GM18858 (cell line): ENCODE results near the gene PA2G4.
"Not testable (repeated sequence)": the region's sequence is repeated elsewhere in the genome, so short reads cannot be mapped to it uniquely, and the experiment has no call there.

Source experiments
- ATAC-seq: cut with Tn5 transposase; IDR thresholded peaks from one replicate; pipeline ENCODE4 v1.9.1; 2021; ENCODE audit not compliant: unreplicated experiment

PA2G4 gene

DNA sequence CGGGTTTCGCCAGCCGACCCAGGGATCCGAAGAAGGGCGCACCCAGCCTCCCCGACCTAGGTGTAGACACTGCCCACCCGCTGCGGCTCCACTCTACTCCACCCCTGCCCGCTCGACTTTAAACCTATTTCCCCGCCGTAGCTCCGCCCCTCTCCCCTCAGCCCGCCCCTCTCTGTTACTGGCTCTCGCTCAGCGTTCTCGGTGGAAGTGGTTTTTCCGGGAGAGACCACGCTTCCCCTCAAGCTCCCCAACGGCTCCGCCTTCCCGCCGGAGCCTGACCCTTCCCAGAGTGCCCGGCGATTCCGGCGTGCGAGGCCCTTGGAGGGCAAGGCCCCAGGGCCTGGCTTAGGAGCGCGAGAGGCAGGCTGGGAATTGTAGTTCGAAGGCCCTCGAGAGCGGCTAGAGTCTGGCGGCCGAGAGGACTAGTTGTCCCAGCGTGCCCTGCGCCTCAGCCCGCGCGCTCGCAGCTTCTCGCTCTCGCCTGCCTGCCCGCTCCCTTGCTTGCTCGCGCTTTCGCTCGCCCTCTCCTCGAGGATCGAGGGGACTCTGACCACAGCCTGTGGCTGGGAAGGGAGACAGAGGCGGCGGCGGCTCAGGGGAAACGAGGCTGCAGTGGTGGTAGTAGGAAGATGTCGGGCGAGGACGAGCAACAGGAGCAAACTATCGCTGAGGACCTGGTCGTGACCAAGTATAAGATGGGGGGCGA, at the start of gene PA2G4:
PA2G4 (plus strand) TSS at position 451 of the 706 bp plus-strand sequence; CDS start at position 630, 179 bp downstream.
- peak; percentile 89 for ATAC-seq

DNA sequence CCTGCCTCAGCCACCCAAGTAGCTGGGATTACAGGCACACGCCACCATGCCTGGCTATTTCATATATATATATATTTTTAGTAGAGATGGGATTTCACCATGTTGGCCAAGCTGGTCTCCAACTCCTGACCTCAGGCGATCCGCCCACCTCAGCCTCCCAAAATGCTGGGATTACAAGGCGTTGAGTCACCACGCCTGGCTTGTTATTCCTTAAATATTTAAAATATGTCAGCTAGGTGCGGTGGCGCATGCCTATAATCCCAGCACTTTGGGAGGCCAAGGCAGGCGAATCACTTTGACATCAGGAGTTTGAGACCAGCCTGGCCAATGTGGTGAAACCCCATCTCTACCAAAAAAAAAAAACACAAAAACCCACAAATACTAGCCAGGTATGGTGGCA, 44.4 kb upstream of the PA2G4 start:
- ATAC-seq, result not testable (repeated sequence)

DNA sequence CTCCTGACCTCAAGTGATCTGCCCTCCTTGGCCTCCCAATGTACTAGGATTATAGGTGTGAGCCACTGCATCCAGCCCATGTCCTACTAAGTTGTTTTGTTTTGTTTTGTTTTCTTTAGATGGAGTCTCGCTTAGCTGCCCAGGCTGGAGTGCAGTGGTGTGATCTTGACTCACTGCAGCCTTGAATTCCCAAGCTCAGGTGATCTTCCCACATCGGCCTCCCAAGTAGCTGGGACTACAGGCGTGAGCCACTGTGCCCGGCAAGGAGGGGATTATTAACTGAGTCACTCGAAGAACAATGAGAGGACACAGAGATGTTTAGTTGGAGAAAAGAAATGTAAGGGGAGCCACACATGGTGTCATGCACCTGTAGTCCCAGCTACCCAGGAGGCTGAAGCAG, 42.4 kb upstream of the PA2G4 start:
- no peak for ATAC-seq

DNA sequence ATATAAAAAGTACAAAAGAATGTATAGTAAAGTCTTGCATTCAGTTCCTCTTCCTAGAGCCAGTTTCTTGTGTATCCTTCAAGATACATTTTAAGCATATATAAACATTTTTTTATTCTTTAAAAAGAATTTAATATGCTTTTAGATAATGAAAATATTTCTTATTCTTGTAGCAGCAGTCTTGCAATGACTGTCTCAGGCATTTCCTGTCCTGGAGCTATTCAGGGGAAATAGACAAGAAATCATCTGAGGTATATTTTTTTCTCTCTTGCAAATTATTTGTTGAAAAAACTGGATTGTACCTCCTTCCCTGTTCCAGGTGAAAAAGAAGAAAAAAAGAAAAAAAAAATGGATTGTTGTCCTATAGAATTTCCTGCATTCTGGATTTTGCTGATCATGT, 41.4 kb upstream of the PA2G4 start:
- ATAC-seq, result no peak

DNA sequence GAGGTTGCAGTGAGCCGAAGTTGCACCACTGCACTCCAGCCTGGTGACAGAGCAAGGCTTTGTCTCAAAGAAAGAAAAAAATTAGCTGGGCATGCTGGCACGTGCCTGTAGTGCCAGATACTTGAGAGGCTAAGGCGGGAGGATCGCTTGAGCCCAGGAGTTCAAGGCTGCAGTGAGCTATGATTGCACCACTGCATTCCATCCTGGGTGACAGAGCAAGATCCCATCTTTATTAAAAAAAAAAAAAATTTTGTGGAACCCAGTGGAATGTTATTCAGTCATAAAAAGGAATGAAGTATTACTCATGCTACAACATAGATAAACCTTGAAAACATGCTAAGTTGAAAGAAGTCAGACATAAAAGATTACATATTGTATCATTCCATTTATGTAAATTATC, 32.7 kb upstream of the PA2G4 start:
- no peak for ATAC-seq

DNA sequence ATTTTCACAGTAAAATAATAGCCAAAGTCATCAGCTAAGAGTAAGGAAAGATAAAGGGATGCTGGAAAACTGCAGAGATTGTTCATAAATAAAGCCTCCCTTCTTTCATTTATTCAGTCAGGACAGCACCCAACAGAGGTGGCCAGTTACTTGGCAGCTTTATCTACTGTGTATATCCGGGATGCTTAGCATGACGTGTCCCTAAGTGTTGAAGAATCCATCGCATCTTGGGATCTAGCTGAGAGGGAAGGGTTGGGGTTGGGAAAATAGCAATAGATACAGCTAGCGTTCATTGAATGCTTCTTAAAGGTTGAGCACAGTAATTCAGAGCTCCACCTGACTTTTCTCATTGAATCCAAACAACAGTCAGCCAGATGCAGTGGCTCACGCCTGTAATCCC, 30.0 kb upstream of the PA2G4 start:
- no peak for ATAC-seq

DNA sequence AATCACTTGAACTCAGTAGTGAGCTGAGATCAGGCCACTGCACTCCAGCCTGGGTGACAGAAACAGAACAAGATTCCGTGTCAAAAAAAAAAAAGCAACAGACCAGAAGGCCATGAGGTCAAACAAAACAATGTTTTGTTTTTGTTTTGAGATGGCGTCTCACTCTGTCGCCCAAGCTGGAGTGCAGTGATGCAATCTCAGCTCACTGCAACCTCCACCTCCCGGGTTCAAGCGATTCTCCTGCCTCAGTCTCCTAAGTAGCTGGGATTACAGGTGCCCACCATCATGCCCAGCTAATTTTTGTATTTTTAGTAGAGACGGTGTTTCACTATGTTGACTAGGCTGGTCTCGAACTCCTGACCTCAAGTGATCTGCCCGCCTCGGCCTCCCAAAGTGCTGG, 26.4 kb upstream of the PA2G4 start:
- not testable (repeated sequence) for ATAC-seq

DNA sequence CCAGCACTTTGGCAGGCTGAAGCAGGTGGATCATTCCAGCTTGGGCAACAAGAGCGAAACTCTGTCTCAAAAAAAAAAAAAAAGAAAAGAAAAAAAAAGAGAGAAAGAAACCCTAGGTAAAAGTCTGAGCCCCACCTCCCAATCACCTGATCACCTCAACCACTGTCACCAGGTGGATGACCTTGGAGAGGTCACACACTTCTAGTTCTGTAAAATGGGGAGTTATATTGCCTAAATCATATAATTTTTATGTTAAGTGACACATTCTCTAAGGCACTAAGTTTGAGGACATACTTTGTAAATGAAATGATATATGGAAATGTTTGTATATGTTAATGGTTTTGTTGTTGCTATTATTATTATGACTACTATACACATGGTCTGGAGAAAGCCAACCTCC, 25.9 kb upstream of the PA2G4 start:
- no peak for ATAC-seq

DNA sequence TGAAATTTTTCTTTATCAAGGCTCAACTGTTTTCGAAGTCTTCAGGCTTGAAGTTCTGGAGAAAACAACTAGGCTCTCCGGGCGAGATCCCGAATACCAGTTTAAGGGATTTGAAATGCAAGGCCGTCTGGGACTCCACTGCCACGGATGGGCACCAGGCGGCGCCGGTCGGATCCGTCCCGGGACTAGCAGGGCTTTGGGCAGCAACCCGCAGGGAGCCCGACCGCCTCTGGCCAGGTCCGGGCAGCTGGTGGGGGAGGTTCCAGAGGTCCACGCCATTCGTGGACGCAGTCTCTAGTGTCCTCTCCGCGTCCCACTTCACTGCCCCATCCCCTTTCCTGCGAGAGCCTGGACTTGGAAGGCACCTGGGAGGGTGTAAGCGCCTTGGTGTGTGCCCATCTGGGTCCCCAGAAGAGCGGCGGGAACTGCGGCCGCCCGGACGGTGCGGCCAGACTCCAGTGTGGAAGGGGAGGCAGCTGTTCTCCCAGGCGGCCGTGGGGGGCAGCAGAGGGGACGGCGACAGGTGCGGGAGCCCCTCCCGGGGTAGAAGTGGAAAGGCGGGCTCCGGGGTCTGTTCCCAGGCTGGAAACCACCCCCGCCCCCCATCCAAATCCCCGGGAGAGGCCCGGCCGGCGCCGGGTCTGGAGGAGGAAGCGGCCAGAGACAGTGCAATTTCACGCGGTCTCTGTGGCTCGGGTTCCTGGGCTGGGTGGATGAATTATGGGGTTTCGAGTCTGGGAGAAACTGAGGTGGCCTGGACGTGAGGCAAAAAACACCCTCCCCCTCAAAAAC, 25.2 kb upstream of the PA2G4 start:
- ATAC-seq, result no peak

DNA sequence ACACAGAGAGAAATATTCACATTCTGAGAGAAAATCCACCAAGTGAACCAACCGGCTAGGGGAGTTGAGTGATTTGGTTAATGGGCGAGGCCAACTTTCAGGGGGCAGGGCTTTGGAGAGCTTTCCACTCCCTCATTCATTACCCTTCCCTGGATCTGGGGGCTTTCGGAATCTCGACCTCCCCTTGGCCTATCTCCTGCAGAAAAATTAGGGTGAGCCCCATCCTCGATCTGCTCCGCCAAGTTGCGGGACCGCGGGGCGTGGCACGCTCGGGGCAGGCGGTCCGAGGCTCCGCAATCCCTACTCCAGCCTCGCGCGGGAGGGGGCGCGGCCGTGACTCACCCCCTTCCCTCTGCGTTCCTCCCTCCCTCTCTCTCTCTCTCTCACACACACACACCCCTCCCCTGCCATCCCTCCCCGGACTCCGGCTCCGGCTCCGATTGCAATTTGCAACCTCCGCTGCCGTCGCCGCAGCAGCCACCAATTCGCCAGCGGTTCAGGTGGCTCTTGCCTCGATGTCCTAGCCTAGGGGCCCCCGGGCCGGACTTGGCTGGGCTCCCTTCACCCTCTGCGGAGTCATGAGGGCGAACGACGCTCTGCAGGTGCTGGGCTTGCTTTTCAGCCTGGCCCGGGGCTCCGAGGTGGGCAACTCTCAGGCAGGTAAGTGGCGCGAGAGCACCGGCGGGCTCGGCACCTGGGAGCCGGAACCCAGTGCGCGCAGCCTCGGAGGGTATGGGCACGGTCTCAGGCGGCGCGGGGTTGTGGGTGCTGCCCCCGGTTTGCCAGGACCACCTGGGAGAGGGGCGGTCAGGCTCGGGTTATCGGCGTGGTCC, 24.4 kb upstream of the PA2G4 start, which contains the start of gene ERBB3:
ERBB3 (plus strand) TSS at position 443 of the 833 bp plus-strand sequence; CDS start at position 579, 136 bp downstream.
- no peak for ATAC-seq

DNA sequence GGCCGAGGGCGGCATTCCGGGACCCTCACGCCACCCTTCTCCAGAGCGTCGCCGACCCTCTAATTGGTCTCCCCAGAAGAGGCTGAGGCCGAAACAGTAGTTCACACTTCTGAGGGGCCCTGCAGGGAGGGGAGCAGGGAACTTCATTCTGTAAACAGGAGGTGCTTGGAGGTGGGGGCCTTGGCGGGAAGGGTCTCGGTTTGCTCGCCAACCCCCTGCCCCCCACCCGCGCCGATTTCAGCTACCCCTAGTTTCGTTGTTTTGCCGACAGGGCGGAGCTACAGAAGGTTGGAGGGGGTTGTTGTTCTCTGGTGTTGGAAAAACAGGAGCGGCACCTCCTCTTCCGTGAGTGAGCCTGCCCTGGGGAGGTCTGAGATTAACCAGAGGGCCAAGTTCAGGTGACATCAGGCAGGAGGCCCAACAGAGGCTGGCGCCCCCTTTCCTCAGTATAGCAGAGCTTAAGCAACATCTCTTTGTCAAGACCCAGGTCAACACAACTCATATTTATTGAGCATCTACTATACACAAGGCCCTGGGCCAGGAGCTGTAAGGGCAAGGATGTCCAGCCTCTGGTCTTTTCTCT, 23.7 kb upstream of the PA2G4 start:
- no peak for ATAC-seq

DNA sequence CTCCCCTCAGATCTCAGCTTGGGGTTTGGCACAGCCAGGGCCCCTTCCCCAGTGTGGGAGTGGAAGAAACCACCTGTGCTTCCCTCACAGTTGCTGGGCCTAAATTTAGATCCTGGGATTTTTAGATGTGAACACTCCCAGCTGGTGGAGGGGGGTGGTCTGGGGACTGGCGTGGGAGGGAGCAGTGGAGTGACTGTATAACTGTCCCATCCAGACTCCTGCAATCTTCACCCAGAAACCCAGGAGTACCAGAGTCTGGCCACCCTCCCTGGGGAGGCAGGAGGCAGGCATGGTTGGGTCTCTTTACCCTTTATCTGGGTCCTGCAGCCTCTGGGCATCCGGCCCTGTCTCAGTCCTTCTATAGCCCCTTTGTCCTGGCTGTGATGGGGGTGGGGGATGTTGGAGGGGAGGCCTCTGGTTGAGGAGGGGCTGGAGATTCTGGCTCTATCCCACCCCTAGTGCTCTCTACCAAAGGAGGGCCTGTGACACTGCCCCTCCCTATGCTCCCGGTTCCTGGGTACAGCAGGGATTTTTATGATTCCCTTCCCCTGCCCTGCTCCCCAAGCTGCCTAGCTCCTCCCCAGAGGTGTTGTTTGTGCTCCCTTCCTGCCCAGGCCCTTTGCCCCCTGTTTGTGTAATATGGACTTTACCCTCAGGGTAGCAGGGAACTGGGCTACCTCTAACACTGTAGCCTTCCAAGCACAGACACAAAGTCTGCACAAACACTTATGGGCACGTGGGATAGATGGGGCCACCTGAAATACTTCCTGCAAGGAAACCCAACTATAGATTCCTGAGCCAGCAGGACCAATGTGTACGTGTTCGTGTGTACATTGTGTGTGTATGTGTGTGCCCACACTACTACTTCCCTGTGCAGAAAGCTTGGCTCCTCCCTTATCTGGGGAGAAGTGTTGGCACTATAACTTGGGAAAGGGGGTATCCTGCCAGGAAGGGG, 22.7 kb upstream of the PA2G4 start:
- no peak for ATAC-seq

DNA sequence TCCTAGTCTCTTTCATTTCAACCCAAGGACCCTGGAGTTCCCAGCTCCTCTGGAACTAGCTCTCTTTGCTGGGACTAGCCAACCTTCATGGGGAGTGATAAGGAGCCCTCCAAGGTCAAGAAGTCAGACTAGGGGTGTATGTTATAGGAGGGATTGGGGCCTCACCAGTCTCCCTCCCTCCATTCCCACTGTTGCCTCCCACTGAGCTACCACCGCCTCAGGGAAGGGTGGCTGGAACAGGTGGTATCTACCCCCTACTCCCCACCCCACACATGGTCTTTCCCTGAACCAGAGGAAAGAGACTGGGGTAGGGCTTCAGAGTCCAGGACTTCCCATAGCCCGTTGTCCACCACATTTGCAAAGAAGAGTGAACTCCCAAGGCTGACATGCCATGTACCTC, 22.0 kb upstream of the PA2G4 start:
- ATAC-seq, result no peak

DNA sequence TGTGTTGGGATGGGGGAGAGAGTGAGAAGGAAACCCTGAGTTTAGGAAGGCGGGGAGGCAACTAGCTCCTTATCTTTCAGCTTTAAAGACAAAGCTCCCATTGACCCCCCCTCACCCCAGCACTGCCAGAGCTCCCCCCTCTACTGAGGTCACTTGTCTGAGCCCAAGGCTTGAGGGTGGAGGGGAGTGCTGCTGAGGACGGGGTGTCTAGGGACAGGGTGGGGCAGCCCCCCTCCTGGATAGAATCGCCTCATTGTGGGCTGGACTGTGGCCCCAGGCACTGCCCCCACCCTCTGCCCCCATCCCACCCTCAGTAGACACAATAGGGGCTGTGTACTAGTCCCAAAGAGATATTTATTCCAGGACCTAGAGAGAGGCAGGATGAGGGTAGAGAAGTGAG, 21.4 kb upstream of the PA2G4 start:
- no peak for ATAC-seq

DNA sequence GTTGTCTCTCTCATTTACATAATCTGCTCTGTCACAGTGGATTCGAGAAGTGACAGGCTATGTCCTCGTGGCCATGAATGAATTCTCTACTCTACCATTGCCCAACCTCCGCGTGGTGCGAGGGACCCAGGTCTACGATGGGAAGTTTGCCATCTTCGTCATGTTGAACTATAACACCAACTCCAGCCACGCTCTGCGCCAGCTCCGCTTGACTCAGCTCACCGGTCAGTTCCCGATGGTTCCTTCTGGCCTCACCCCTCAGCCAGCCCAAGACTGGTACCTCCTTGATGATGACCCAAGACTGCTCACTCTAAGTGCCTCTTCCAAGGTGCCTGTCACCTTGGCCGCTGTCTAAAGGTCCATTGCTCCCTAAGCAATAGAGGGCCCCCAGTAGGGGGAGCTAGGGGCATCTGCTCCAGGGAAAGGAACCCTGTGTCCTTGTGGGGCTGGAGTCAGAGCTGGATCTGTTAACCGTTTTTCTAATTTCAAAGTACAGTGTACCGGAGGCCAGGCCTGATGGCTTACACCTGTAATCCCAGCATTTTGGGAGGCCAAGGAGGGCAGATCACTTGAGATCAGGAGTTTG, 19.3 kb upstream of the PA2G4 start:
- ATAC-seq, result no peak

DNA sequence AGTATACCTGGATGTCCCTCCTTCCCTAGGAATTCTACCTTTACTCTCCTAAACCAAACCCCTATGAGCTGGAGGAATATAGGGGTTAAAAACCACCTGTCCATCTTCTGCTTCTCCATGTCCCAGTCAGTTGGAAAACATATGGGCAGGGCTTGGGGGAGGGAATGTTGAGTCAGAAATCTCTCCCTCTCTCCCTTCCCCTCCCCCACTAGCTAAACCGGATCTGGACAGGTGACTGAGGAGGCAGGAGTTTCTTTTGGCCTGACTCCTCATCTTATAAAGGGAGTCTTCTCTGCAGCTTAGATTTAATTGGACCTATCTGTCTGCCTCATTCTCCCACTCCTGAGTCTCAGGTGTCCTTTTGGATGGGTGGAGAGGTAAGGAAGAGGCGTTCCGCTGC, 18.3 kb upstream of the PA2G4 start:
- ATAC-seq, result no peak

DNA sequence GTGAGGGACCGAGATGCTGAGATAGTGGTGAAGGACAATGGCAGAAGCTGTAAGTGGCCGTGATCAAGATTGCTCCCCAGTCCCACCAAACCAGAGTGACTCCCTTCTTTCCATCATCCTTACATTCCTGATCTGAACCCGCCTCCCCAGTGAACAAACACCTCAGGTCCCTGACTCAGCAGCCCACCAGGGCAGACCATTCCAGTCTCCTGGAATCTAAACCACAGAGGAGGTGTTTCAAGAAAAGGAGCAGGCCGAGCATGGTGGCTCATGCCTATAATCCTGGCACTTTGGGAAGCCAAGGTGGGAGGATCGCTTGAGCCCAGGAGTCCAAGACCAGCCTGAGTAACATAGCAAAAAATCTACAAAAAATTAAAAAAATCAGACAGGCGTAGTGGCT, 17.8 kb upstream of the PA2G4 start:
- no peak for ATAC-seq

DNA sequence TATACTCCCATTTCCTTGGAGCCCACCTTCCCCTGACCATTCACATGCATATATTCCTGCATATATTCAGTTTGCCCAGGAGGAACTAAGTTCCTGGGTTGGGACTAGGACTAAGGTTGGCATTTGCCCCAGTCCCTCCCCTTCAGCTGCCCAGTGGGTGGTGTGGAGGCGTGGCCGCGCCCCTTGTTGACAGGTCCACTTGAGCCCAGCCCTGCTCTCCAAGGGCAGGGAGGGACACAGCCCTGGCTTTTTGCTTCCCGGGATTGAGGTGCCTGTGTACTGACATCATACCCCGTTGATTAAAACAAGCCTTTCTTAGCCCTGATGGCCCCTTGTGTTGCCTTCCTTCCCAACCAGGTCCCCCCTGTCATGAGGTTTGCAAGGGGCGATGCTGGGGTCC, 17.1 kb upstream of the PA2G4 start:
- no peak for ATAC-seq

DNA sequence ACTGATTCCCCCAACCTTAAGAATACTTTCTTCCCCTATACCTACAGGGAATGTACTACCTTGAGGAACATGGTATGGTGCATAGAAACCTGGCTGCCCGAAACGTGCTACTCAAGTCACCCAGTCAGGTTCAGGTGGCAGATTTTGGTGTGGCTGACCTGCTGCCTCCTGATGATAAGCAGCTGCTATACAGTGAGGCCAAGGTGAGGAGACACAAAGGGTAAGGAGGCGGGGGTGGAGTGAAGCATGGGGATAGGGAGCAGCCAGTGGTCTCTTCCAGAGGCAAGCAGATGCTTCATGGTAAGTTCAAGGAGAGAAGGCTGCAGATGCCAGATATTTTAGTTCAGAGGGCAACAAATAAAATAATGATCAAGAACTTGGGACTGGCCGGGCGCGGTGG, 6.6 kb upstream of the PA2G4 start:
- no peak for ATAC-seq

DNA sequence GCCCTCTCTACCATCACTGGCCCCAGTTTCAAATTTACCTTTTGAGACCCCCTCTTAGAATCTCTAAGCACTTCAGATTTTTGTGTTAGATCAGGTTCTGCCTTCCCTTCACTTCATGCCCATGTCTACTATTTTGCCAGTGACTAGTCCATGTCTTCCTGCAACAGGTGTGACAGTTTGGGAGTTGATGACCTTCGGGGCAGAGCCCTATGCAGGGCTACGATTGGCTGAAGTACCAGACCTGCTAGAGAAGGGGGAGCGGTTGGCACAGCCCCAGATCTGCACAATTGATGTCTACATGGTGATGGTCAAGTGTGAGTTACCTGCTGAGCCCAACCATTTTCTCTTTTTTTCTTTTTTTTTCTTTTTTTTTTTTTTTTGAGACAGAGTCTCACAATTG, 5.8 kb upstream of the PA2G4 start:
- ATAC-seq, result no peak
